Fibroblast of skin of right quadriceps (primary cell): ENCODE data around the gene PRDM15.

Experiments used
- DNase-seq: peaks from one replicate; pipeline ENCODE4 v3.0.0-alpha.2; 2013

The PRDM15 gene

DNA sequence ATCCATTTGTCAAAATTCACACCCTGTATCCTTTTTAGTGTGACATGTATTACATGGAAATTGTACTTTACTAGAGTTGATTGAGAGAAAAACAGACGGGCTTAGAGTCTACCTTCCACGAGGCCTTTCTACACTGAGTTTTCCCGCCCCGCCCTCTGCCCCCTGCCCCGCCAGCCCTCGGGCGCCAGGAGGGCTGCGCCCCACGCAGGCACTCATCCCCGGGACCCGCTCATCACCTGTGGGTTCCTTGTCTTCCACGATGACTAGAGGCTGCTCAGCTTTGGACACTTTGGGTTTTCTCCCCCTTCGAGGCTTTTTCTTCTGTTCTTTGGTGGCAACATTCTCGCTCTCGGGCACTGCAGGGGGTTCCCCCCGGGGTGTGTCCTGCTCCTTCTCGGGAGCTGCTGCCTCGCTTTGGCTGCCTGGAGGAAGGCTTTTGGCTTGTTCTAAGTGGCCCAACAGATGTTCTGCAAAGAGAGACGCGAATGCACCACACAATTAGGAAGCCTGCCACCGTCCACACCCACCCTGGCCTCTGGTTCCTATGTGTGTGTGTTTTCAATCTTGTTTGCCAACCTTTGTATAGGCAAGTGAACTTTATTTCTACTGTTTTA, 39.6 kb downstream of the PRDM15 start:
- DNase-seq, result no peak

DNA sequence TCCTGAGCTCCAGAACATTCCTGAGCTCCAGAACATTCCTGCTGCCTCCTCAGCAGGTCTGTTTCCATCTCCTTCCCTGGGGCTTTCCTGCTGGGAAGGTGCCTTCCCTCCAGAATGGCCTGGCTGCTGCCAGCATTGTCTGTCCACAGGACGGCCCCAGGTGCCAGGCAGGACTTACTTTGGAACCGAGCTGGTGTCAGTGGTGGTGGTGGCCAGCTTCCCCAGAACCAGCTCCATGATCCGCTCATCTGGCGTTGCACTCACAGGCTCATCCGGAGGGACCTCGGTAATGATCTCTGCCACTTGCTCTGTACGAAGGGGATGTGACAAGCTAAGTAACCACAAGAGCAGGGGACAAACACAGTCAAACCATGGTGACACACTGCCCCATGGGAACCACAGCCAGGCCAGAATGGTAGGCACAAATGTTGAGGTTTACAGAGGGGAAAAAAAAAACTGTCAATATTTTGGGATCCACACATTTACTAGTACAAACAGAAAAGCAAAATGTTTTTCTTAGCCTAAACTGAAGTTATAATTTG, 41.3 kb downstream of the PRDM15 start:
- no peak for DNase-seq

DNA sequence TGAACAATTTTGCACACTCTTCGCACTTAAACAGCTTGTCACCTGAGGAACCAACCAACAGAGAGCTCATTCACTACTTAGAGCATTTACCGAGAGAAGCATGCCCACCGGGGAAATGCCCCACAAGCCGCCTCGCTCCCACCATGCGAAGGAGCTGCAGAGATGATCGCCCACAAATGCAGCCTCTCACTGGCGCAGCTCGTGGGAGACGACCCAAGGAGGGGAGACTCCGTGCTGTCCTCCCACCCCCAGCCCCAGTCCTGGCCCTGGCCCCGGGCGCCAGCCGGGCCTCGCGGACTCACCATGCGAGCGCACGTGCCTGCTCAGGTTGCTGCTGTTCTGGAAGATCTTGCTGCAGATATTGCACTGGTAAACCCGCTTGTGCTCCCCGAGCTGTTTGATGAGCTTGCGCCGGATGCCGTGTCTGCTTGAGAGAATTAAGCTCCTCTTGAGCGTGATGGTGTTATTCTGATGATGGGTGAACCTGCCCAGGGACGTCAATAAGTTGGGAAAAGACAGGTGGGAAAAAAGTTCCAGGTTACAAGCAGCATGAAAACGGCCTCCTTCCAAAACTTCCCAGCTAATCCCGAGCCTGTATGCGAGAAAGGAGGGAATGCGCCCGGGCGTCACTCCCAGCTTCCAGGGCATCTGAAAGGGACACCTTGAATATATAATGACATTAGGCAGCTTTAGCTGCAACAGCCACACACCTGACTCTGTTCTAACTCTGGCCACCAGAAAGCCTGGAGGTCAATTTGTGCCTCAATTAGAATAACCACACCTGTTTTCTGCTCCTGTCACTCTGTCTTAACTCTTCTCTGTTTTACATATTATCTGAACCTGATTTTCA, 42.8 kb downstream of the PRDM15 start:
- no peak for DNase-seq

DNA sequence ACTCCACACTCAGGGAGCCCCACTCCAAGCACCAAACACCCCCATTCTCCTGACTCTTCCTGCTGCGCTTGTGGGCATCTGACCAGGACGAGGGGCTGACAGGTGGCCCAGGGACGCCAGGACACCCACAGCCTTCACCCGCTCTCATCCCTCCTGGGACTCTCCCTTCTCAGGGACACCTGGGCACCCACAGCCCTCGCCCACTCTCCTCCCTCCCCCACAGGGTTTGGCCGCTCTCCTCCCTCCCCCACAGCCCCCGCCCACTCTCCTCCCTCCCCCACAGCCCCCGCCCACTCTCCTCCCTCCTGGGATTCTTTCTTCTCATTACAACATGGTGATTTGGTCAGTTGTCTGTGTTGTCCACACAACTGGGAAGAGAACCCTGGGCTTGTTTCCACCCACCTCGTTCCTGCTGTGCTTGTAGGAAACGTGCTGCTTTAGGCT, 43.4 kb downstream of the PRDM15 start:
- DNase-seq, result no peak

DNA sequence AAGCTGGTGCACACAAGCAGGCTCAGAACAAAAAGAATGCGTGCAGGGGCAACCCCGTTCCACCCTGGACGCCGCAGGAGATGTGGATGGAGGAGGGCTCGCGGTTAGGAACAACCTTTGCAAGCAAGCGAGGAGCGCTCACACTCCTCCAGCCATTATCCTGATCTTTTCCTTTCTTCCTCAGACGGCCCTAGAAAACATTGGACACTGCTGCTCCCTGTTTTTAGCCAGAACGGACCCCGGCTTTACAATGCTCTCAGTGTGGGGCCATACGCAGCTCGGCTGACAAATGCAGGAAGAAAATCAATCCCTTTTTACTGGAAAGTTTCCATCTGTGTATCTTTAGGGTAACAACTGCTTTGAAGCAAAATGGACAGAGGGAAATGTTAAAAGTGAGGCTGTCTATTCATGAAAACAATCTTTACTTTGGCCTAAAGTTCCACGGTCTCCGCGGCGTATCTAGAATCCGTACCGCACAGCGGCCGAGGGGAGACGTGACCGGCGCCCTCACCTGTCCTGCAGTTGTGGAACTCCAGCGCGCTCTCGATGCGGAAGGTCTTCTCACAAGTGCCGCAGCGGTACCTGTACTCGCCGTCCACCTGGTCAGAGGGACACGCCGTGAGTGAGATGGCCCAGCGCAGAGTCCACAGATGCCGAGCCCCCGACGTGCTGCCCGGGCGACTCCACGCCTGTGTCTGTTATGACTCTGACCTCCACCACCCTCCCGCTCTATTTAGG, 44.0 kb downstream of the PRDM15 start:
- no peak for DNase-seq

DNA sequence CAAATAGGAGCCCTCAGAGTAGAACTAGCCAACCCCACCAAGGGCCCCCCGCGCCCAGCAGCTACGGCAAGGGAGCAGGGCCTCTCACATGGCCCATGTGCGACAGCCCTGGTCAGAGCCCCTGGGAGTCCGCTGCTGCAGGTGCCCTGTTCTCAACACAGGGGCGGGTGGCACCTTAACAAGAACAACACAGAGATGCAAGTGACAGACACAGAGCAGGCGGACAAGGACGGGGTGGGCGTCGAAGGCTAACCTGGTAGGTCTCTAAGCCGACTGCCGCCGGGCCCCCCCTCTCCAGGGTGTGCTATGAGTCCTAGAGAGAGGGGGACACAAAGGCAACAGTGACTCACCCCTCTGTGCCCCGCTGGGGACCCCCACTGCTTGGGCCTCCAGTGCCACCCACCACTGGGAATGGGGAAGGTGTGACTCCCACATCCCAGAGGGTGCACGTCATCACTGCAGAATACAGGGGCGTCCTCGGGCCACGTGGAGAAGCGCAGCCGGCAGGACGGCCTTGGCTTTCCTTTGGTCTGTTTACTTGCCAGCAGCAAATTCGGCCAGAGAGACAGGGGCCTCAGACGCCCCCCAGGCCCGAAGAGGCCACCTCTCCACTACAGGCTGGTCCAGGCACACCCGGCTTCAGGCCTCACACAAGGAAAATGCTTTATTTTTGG, 44.8 kb downstream of the PRDM15 start:
- DNase-seq, result no peak

DNA sequence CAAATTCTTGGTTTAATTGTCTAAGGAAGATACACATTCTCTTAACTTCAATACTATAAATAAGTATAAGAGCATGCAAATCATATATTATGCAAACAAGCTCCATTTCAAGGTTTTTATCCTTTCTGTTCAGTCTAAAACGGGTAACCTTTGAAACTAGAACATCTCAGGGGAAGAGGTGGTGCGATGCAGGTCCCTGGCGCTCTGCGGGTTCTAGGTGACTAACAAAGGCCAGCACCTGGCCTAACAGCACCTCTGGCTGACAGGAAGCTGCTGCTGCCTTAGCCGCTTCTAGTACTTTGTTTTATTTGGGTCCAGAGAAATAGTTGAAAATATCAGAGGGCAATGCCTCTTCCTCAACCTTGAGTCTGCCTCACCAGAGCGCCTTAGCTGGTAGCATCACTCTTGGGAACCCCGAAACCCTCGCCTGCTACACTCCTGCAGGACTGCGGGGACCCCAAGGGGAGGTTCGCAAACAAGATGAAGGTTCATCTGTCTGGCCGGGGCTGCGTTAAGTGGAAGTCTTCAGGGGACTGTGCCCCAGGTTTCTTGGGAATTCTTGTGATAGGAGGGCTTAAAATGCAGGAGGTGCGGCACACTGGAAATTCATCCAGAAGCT, 45.5 kb downstream of the PRDM15 start:
- DNase-seq, result no peak

DNA sequence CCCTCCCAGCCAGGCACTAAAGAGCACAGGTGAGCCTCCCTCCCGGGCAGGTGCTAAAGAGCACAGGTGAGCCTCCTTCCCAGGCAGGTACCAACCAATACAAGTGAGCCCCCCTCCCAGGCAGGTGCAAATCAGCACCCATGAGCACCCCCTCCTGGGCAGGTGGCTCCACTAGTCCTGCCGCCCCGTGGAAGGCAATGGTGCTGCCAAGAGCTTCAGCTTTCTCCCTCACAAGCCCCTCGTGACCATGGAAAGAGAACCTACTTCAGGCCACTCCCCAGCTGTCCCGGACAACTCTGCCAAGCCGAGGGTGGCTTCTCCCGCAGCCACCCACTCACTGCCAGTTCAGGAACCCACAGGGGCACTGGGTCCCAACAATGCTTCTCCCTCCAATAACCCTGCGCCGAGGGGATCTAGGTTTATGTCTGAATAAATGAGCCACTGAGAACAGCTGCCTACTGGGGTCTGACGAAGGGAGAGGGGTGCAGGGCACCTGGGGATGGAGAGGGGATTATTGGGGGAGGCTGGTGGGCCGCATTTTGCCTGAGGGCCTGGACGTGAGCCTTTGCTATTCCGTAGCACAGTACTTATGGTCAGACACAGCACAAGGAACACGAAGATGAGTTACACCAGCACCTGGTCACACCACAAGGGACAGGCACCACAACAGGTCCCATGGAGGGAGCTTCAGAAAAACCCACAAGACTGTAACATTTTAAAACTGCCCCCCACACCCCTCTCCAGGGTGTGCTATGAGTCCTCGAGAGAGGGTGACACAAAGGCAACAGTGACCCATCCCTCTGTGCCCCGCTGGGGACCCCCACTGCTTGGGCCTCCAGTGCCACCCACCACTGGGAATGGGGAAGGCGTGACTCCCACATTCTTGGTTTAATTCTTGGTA, 46.3 kb downstream of the PRDM15 start:
- DNase-seq, result no peak

DNA sequence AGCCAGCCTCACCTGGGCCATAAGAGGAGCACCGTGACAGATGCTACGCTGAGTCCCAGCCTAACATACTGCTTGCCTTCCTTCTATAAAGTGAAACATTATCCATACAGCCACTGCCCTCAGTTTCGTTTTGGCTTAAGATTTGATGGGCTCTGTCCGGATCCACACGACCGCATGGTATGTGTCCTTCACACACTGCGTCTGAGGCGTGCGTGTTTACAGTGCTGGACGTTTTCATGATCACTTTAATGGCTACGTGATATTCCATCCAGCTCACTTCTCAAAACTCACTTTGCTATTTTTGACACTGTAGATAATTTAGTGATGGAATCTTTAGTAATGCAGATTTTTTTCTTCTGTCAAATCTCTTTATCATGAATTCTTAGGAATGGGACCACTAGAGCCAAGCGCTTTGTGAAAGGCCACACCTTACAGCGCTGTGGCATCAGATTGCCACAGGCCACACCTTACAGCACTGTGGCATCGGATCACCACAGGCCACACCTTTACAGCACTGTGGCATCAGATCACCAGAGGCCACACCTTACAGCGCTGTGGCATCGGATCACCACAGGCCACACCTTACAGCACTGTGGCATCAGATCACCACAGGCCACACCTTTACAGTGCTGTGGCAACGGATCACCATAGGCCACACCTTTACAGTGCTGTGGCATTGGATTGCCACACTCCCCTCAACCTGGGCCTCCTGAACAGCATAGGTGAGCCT, 47.1 kb downstream of the PRDM15 start:
- no peak for DNase-seq

DNA sequence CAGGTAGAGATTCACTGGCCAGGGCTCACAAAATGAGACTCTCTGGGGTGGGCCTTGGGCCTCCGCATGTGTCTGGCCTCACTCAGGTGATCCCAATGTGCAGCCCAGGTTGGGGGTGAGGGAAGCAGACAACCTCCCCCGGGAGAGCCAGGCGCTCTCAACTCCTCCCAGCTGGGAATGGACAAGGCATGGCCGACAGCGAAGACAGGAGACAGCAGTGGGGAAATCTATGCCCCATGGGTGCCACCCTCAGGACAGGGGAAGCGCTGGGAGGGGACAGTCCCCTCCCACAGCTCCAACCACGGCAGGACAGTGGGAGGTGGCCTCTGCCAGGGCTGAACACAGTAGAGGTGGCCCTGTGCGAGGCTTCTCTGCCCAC, 47.7 kb downstream of the PRDM15 start:
- no peak for DNase-seq

DNA sequence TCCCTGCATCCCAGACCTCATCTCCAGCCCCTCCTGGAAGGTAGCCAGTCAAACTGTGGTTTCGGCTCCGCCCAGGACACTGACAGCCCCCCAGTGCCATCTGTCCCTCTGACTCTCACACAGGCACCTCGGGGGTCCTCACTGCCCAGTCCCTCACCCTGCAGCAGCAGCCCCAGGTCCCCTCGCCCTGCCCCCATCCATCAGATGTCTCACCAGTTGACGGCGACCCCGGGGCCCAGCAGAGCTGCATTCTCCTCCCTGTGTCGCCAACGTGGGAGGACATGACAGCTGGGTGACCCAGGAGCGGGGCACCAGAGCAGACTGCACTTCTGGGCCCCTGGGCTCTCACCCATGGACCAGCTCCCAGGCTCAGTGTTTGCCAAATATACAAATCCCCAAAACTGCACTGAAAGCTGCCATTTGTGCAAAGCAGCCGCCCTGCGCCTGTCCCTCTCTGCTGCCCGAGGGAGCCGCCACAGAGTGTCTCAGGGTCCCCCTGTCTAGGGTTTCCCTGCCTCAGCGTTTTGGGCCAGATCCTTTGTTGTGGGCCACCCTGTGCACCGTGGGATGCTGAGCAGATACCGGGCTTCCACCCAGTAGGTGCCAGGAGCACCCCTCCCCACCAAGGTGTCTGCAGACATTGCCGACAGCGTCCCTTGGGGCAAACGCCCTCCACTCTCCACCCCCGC, 48.2 kb downstream of the PRDM15 start:
- no peak for DNase-seq

DNA sequence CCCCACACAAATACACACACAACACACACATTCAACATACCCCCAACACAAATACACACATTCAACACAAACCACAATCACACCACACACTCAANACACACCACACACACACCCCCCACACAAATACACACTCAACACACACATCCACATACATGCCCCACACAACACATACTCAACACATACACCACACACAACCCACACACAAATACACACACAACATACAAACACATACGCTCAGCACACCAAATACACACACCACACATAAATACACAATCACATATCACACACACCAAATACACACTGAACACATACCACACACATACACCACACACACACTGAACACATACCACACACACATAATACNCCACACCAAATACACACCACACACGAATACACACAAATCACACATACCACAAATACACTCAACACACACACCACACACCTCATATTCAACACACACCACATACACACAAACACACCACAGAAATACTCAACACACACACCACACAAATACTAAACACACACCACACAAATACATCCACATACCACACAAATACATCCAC, 48.9 kb downstream of the PRDM15 start:
- DNase-seq, result no peak

DNA sequence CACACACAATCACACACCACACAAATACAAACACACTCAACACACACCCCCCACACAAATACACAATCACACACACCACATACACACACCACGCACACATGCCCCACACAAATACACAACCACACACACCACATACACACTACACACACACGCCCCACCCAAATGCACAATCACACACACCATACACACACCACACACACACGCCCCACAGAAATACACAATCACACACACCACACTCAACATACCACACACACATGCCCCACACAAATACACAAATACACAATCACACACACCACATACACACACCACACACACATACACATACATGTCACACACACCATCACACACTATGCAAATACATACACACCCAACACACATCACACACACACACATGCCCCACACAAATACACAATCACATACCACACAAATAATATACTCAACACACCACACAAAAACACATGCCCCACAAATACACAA, 50.2 kb downstream of the PRDM15 start:
- DNase-seq, result no peak

DNA sequence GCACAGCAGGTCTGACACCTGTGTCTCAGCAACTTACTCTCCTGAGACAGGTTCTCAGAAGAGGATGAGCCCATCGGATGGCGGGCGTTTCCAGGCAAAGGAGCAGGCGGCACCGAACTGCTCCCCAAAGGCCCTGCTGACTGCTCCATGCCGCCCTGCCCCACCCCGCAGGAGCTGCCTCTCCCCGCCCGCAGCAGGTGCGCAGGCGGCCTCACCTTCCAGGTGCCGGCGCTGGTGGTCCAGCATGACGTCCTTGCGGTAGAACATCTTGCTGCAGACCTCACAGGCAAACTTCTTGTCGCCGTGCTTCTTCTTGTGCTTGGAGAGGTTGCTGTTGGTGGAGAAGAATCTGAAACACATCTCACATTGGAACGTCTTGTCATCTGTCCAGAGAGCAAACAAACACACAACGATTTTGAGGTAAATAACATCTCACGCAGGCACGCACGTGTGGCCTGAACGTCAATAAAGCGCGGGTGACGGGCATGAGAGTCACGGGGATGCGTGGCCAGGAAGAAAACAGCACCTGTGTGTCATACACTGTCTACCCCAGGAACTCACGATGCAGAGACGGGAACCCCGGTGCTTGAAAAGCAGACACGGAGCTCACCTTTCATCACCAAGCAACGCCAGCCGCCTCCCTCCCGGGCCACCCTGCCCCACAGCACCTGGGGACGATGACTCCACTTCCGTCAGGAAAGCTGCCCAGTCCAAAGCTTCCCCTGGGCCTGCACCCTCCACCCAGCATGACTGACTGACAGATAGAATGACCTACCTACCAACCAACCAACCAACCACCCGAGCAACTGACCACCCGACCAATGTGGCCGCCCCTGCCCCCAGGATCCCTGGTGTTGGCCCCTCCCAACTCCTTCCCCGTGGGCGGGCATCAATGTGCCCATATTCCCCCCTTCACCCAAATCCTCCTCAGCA, 50.9 kb downstream of the PRDM15 start:
- no peak for DNase-seq

DNA sequence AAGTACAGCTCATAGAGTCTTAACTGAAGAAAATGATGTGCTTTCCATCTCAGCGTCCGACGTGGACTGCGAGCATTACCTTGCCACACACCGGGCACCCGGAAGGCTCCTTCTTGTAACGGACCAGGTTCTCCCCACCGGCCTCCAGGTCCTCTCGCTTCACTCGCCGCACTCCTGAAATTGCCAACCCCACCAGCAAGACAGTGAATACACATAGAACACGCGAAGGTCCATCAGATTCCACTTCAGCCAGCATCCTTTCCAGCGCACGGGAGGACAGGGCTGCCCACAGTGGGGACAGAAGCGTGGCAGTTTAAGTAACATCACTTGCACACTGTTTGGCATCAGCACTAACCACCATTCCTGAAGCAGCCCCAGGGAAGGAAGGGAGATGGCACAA, 53.3 kb downstream of the PRDM15 start:
- no peak for DNase-seq

DNA sequence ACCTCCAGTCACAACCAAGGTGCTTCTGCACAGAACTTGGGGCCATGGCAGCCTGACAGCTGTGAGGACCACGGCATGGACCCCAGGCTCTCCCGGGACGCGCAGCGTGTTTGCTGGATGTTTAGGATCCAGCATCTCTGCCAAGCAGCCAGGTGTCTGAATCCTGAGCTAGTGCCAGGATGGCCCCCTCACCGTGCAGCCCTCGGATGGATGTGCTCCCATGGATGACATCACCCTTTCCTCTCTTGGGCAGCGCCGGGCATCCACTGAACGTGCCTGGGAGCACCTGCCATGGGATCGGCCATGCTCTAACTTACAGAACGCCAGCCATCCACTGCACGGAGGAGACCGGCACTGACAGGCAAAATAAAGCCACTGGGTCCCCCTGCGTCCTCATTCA, 53.9 kb downstream of the PRDM15 start:
- no peak for DNase-seq

DNA sequence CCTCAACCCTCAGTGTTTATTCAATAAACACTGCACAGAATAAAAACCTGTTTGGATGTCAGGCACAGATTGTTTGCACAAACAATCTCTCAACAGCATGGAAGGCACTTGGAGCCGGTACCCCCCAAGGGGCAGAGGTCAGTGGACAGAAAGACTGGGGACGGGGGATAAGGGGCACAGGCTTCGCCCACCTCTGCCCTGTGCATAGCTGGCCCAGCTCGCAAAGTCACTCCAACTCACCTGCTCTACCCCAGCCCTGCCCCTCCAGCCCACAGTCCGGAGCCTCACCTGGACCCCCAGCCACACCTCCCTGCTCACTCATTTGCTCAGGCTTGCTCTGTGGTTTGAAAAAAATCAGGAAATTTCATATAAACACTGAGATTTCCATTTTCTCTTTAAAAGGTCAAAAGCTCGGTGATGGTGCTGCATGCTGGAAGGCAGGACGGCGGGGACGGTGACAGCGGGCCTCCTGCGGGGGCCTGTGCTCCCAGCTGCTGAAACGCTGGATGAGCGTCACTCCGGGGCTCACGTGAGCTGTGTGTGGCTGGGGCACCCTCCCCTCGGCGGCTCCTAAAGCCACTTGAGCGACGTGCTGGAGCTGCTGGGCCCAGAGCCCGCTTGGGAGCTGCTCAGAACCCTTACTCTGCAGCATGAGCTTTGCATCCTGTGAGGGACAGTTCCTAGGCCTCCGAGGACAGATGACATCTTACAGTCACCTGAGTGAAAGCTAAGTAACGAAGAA, 54.5 kb downstream of the PRDM15 start:
- no peak for DNase-seq

DNA sequence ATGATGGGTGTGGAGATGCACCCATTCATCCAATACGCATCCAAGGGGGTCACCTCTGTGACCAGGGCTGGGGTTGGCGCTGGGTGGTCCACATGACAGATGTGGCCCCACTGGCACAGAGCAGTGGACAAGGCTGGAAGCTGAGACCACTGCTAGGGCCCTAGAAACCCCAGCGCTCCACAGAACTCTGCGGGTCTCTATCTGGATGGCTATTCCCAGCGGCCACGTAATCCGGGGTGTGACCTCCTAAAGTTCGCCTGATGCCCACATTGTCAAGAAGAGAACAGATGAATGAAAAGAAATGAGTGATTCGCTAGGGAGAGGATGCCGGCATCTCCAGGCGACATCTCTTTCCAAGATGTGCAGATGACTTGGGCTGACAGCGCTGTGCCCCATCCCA, 55.2 kb downstream of the PRDM15 start:
- no peak for DNase-seq
